HepG2 (cell line): Measurements from ENCODE around the gene LAMA5. TPM values are rescaled to one million over a fixed set of nuclear protein-coding genes. Genes with fewer than 3 reads are reported as not detected.

Experiments
- ATF7-NPFF ChIP-seq: sonication (generic); formaldehyde crosslinking; IDR thresholded peaks from 2 replicates; pipeline ENCODE4 v1.8.1; 2023; ENCODE audit warnings: mild to moderate bottlenecking, low read depth, missing genetic modification reagents, moderate library complexity
- CBFB ChIP-seq: sonication (generic); formaldehyde crosslinking; IDR thresholded peaks from 2 replicates; pipeline ENCODE4 v1.4.0; 2020; ENCODE audit warnings: missing genetic modification reagents
- HOXD1 ChIP-seq: sonication (generic); formaldehyde crosslinking; IDR thresholded peaks from 2 replicates; pipeline ENCODE4 v1.5.0; 2020; ENCODE audit warnings: missing genetic modification reagents
- RBM22 ChIP-seq: fragments of 200-400 bp; formaldehyde crosslinking; optimal IDR thresholded peaks from 2 replicates; pipeline ENCODE3; 2017; ENCODE audit warnings: mild to moderate bottlenecking, low read length, moderate library complexity
- TERF1 ChIP-seq: sonication (generic); formaldehyde crosslinking; IDR thresholded peaks from 2 replicates; pipeline ENCODE4 v1.8.0; 2022; ENCODE audit warnings: mild to moderate bottlenecking, missing genetic modification reagents, moderate library complexity
- YEATS4 ChIP-seq: sonication (generic); formaldehyde crosslinking; IDR thresholded peaks from 2 replicates; pipeline ENCODE4 v1.4.0; 2020; ENCODE audit warnings: missing genetic modification reagents, borderline replicate concordance
- ZFP91 ChIP-seq: sonication (generic); formaldehyde crosslinking; IDR thresholded peaks from 2 replicates; pipeline ENCODE4 v1.9.0; 2022; ENCODE audit warnings: missing genetic modification reagents, mild to moderate bottlenecking, borderline replicate concordance
- ZMYM4 ChIP-seq: sonication (generic); formaldehyde crosslinking; IDR thresholded peaks from 2 replicates; pipeline ENCODE4 v1.8.1; 2023; ENCODE audit warnings: mild to moderate bottlenecking, missing genetic modification reagents
- ZNF747 ChIP-seq: sonication (generic); formaldehyde crosslinking; IDR thresholded peaks from 2 replicates; pipeline ENCODE4 v1.8.1; 2023; ENCODE audit warnings: missing genetic modification reagents, mild to moderate bottlenecking, borderline replicate concordance
- polyA plus RNA-seq, 8 experiments: library from polyadenylated mRNA; depleted of rRNA in 3 of 8; stranded (reverse) in 7 of 8; unstranded in 1 of 8; fragments of >200 nt; fragmentation: Illumina TruSeq in 4 of 8; extraction: Trizol in 4 of 8; gene quantifications; 2 replicates each; pipeline versions ENCODE4 v1.2.1 to v1.2.3, GENCODE V29; 2011 to 2016; ENCODE audit warnings: low read depth in 4 of 8, missing spikeins in 1 of 8, mixed read lengths in 1 of 8; ENCODE audit not compliant: insufficient read depth in 1 of 8
- total RNA-seq, 5 experiments: library from RNA; depleted of rRNA; stranded (reverse); fragments of >200 nt; fragmentation: Illumina TruSeq; extraction: Trizol; gene quantifications; 2 replicates each; pipeline ENCODE4 v1.2.3, GENCODE V29; 2016; ENCODE audit warnings: low read depth in 1 of 5
- TF ChIP-seq, protein P1 (sequence below): sonication (generic); formaldehyde crosslinking; IDR thresholded peaks from 2 replicates; pipeline ENCODE4 v1.5.1; 2020; ENCODE audit warnings: mild to moderate bottlenecking, moderate library complexity, missing genetic modification reagents
- TF ChIP-seq, protein P2 (sequence below): sonication (generic); formaldehyde crosslinking; IDR thresholded peaks from 2 replicates; pipeline ENCODE4 v1.4.0; 2020; ENCODE audit warnings: low read depth, mild to moderate bottlenecking, missing genetic modification reagents

Gene LAMA5
- total and polyA plus RNA-seq, 2 of the 13 experiments (the other 11 are each of a cell fraction or from before 2014, with no cell fraction given) = 21.0 to 44.7 TPM

DNA sequence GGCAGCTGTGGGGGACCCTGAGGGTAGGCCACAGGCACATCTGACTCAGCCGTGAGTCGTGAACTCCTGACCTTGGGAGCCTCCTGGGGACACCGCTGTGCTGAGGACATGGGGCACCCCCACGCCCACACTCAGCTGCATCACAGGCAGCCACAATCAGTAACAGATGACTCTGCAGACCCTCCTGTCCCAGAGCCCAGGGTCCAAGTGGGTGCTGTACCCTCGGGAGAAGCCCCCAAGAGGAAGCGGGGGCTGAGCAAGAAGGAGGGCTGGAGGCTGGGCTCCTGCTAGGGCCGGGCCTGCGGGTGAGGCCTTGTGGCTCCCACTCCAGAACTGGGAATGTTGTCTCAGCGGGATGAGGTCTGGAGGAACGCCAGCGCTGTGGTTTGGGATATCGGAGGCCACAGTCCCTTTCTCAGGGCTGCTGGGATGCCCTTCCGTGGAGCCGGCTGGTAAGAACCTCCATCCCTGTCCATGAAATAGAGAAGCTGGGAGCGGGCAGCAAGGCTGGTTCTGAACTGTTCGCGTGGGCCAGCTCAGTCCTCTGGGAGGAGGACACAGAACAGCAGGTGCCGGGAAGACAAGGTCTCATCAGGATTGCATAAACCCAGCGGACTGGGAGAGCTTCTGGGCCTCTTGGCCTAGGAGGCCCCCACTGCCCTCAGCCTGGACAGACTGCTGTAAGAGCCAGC, 3.1 kb upstream of the LAMA5 start (continued):
- peak; percentile 95 for TF ChIP-seq TERF1 (CRISPR knock-in tag)
- TF ChIP-seq HOXD1 (CRISPR knock-in tag) = no peak
- peak; percentile 37; the same call in 1 of the 2 replicates for TF ChIP-seq ZNF747 (CRISPR knock-in tag)
- TF ChIP-seq CBFB (CRISPR knock-in tag) = no peak
- peak; percentile 48 for TF ChIP-seq ZMYM4
- TF ChIP-seq YEATS4 (CRISPR knock-in tag) = no peak
- TF ChIP-seq, protein P1, sequence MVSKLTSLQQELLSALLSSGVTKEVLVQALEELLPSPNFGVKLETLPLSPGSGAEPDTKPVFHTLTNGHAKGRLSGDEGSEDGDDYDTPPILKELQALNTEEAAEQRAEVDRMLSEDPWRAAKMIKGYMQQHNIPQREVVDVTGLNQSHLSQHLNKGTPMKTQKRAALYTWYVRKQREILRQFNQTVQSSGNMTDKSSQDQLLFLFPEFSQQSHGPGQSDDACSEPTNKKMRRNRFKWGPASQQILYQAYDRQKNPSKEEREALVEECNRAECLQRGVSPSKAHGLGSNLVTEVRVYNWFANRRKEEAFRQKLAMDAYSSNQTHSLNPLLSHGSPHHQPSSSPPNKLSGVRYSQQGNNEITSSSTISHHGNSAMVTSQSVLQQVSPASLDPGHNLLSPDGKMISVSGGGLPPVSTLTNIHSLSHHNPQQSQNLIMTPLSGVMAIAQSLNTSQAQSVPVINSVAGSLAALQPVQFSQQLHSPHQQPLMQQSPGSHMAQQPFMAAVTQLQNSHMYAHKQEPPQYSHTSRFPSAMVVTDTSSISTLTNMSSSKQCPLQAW = peak; percentile 16; the same call in 1 of the 2 replicates
- peak; percentile 65; the same call in 1 of the 2 replicates for TF ChIP-seq ATF7-NPFF (CRISPR knock-in tag)
- TF ChIP-seq, protein P2, sequence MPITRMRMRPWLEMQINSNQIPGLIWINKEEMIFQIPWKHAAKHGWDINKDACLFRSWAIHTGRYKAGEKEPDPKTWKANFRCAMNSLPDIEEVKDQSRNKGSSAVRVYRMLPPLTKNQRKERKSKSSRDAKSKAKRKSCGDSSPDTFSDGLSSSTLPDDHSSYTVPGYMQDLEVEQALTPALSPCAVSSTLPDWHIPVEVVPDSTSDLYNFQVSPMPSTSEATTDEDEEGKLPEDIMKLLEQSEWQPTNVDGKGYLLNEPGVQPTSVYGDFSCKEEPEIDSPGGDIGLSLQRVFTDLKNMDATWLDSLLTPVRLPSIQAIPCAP (CRISPR knock-in tag) = no peak
- peak; percentile 44; the same call in 1 of the 2 replicates for TF ChIP-seq ZFP91 (CRISPR knock-in tag)
- TF ChIP-seq RBM22 = peak; percentile 77
